SHP77 (cell line): ENCODE data around the gene MOB2.
"Not testable (repeated sequence)": the region's sequence is repeated elsewhere in the genome, so short reads cannot be mapped to it uniquely, and the experiment has no call there.

ENCODE experiments used
- DNase-seq, 2 experiments: peaks; one replicate each; lab custom pipeline; 2025; lab: John Stamatoyannopoulos, UW

Gene MOB2

DNA sequence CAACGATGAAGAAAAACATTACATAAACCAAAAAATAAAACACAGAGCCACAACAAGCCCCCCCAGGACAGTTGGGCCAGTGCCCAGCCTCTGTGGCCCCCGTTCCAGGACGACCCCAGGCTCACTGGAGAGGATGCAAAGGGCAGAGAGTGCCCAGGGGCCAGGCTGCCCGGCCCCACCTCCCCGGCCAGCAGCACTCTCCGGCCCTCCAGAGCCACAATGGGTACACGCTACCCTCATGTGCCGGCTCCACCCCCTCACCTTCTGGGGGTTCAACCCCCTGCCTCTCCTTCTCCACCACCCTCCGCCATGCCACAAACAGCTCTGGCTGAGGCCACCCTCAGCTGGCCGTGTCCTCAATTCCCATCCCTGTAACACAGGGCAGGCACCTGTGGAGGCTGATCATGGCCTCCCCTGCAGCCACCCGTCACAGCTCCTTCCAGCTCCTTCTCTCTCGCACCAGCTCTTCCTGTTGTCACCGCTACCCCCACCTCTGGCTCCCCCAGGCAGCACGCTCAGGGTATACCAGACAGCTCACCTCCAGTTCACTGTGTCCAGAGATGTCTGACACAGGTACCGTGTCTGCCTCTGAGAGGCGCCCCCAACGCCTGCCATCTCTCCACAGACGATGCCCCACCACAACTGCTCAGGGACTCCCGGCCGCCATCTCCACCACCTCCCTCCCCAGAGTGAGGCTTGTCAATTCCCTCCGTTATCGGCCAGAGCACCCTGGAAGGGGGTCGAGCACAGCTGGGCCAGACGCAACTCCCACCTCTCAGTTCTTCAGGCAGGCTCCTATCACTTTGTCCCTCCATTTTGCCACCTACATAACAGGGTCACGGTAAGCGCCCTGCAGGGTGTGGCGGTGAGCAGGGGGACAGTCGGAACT lies 30.8 kb upstream of the MOB2 start:
- no peak for DNase-seq

DNA sequence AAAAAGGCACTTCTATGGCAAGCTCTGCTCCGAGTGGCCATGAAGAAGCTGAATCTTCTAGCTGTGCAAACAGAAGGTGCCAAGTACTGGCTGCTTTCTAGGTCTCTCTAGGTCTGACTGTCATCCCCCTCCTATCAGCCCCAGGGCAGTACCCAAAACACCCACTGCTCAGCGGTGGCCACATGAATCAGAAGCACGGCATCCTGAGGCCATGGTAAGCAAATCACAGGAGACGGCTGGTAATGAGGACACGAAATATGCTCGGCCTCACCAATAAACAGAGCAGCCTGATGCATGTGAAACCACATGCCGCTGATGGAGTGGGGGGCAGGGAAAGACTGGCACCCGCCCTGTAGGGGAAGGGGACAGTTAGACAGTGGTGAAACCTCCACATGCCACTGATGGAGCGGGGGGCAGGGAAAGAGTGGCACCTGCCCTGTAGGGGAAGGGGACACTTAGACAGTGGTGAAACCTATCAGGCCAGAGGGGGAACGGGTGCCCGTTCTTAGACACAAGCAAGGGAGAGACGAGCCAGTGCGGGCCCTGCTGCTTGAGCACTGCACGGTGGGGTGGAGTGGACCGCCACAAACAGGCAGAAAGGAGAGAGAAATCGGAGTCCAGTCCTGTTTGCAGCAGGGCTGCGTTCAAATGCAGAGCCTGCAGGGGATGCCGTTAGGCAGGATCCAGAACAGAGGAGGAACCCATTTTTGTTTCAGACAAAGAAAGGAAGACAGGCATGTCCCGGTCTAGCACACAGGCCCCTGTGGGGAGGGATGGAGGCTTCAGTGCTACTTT lies 29.9 kb upstream of the MOB2 start:
- DNase-seq = no peak

DNA sequence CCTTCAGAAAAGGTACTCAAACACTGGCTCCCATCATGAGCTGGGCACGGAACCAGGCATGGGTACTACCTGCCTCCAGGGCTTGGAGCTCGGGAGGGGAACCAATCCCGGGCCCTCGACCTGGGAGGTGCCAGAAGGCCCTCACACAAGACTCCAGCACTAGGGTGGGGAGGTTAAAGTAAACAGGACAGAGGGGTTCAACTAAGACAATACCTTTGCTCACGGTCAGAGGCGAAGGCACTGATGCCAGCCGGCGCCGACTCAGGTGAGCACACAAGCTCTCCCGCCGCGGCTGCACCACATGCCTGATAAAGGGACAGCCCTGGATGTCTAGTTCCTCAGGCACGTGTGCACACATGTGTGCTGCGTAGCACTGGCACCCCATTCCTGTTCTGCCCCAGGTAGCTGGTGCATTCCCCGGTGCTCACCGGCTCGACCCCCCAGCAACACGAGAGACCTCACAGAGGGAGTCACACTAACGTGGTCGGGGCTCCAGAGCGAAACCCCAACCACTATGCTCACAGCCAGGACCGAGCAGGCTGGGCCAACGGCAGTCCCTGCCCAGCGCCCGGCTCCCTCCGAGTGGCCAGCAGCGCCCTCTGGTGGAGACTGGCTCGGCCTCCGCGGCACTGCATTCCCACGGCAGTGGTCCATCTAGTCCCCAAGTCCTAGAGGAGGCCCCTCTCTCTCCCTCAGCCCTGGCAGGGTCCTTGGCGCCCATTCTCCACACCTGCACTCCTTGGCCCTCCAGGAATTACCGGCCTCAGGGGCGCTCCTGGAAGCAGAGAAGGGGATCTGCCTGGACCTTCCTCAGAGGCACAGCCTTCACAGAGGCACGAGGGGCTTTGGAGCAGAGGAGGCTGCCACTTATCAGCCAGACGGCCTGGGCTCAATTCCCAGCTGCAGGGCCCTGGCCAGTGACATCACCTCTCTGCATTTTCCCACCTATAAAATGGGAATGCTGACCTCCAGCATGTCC lies 28.8 kb upstream of the MOB2 start:
- peak; percentile 7 for DNase-seq

DNA sequence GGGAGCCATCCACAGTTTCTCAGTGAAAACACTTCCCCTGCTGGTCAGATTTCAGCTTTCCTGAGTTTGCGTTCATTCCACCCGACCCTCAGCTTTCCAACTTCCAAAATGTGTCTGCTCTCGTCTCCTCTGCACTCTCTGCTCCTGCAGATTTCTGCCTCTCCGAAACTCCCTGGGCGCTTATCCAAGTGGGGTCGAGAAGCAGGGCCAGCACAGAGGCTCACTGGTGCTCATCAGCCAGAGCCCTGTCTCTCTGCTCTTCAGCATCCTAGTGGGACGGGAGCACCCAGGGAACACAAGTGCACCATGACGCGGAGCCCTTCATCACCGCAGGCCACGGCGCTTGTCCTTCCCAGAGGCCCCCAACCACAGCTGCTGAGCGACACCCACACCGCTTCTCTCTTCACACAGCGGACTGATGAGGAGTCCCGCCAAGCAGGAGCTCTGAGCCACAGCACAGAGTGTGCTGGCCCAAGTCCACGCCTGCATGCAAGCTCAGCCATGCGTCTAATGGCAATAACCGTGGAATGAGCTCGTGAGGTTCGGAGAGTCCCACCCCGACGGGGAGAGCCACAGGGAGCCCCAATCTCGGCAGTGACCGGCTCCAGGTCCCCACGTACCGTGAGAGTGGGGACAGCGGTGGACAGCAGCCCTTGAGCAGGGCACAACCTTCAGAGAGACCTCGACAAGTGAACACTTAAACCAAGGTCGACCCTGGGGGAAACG lies 27.9 kb upstream of the MOB2 start:
- no peak for DNase-seq

DNA sequence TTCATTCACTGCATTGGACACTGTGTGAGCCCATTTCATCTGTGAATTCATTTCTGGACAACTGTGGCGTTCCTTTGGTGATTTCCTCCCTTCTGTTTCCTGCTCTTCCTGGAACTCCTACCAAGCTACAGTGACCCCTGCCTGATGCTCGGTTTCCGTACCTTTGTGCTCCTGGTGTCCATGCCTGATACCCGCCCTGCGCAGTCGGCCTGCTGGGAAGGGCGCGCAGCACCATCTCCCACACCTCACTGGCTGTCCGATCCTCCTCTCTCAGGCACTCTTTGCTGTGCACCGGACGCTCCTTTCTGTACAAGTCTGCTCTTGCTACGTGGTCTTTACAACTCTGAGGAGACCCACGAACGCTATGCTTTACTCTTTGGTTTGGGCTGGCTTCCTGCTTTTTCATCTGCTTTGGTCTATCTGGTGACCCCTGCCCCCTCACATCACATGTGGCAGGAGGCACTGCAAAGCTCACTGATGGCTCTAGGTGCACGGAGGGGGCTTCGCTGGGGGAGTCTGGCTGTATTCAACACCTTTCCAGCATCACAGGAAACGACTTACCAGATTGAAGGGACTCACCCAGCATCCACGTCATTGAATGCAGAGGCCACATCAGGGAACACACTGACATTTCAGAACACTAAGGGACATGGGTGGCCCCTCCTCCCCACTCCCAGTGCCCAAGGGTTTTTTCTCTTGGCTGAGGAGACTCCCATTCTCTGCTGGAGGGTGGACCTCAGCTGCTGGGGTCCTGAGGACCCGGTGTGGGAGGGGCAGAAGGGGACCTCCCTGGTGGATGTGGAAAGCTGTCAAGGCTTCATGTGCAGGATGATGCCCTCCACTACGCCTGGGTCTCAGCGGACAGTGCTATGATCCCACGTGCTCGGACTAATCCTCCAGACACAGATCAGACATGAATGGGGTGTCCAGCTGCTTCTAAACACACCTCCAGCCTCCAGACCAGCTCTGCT lies 27.0 kb upstream of the MOB2 start:
- no peak for DNase-seq

DNA sequence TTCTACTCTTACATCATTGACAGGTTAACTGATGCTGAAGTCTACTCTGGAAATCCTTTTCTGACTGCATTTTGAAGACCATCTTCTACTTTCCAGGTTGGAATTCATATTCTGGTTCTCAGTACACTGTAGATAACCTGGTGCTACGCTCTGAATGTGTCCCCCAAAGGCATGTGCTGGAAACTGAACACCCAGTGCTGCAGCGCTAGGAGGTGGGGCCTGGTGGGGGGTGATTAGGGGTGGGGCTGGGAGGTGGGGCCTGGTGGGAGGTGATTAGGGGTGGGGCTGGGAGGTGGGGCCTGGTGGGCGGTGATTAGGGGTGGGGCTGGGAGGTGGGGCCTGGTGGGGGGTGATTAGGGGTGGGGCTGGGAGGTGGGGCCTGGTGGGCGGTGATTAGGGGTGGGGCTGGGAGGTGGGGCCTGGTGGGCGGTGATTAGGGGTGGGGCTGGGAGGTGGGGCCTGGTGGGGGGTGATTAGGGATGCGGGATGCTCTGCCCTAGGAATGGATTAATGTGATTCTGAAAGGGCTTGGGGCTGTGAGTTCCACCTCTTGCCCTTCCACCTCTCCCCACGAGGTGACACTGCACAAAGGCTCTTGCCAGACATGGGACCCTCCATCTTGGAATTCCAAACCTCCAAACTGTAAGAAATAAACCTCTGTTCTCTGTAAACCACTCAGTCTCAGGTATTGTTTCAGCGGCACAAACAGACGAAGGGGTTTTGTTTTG lies 26.1 kb upstream of the MOB2 start:
- not testable (repeated sequence) for DNase-seq

DNA sequence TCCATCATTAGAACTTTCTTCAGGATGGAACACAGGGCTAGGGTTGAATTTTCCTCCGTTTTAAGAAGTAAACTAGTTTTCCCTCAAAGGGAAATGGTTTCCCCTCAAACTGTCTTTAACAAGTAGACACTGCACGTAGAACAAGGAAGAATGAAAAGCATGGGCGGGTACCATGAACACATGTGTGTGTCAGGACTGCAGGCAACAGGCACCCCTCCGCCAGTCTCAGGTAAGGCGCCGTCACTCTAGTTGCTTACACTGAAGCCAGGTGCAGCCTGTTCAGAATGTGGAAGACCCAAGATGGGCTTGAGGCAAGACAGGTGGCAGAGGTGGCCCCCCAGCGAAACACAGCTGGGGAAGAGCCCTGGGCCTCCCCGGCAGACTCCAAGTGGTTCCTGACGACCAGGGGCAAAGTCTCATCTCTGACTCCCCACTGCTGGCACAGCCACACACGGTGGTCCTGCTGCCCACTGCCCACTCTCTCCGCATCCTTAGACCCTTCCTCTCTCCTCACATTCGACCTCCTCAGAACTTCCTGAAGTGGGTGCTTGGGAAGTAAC lies 25.4 kb upstream of the MOB2 start:
- DNase-seq = no peak

DNA sequence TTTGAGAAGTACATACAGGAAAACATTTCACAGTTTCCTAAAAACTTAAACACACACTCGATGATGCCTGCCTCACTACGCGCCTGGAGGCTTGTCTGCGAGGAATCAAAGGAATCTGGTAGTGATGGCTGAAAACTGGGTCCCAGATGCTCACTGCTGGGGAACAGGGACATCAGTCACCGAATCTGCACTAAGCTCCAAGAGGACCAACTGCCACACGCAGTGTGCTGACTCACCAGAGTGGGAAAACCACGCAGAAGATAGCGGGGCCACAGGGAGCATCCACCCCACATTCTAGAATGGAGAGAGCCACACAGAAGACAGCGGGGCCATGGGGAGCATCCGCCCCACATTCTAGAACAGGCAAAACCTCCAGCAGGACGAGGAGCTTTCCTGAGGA lies 24.3 kb upstream of the MOB2 start:
- no peak for DNase-seq

DNA sequence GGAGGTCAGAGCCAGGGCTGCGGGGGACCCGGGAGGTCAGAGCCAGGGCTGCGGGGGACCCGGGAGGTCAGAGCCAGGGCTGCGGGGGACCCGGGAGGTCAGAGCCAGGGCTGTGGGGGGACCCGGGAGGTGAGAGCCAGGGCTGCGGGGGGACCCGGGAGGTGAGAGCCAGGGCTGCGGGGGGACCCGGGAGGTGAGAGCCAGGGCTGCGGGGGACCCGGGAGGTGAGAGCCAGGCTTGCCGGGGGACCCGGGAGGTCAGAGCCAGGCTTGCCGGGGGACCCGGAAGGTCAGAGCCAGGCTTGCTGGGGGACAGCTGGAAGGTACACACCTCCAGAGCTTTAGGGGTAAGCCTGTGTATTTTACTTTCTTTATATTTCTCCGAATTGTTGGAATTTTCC lies 23.8 kb upstream of the MOB2 start:
- DNase-seq = not testable (repeated sequence)

DNA sequence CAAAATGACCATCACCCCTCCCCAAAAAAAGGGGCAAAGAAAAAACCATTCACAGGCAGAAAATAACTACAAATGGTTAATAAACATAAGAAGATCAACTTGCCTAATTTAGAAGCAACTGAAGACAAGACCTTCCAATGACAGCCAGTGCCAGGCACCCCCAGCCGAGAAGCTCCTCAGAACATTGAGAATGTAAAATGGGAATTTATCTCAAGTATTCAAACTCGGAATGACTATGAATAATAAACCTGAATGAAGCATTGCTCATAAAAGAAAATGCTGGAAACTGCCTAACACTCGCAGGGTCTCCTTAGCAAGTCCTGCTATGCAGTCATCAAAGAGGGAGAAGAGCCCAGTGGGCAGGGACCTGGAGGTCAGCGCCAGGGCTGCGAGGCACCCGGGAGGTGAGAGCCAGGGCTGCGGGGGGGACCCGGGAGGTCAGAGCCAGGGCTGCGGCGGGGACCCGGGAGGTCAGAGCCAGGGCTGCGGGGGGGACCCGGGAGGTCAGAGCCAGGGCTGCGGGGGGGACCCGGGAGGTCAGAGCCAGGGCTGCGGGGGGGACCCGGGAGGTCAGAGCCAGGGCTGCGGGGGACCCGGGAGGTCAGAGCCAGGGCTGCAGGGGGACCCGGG lies 23.2 kb upstream of the MOB2 start:
- no peak for DNase-seq

DNA sequence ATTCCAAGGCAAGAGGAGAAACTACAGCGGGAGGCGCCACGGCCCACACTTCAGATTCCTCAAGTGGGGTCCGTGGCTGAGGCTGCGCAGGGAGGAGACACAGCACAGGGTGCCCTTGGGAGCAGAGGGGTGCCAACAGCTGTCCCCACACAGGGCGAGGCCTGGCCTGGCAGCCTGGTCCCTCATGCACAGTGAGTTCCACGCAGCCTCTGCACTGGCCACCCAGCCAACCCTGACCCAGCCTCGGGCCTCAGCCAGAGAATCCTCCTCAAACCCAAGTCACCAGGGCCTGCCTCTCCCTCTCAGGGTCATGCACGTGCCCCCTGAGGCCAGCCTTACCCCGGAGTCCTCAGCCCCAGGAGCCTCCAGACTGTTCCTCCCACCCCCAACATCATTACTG lies 22.4 kb upstream of the MOB2 start:
- no peak for DNase-seq

DNA sequence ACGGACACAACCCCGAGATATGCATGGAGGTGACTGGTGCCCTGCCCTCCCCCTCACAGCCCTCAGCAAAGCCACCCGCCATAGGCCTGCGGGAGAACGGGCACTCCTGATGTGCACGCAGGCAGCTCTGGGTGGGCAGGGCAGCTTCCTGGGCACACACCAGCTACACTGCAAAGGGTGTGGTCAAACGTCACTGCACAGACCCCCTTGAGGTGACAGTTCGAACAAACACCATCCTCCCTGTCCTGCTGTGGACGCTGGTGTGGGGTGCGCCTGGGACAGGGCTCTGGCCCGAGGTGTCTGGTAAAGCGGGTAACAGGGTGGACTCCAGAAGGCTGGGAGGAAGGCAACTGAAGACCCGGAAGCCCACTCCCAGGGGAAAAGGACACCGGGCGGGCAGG lies 21.9 kb upstream of the MOB2 start:
- no peak for DNase-seq

DNA sequence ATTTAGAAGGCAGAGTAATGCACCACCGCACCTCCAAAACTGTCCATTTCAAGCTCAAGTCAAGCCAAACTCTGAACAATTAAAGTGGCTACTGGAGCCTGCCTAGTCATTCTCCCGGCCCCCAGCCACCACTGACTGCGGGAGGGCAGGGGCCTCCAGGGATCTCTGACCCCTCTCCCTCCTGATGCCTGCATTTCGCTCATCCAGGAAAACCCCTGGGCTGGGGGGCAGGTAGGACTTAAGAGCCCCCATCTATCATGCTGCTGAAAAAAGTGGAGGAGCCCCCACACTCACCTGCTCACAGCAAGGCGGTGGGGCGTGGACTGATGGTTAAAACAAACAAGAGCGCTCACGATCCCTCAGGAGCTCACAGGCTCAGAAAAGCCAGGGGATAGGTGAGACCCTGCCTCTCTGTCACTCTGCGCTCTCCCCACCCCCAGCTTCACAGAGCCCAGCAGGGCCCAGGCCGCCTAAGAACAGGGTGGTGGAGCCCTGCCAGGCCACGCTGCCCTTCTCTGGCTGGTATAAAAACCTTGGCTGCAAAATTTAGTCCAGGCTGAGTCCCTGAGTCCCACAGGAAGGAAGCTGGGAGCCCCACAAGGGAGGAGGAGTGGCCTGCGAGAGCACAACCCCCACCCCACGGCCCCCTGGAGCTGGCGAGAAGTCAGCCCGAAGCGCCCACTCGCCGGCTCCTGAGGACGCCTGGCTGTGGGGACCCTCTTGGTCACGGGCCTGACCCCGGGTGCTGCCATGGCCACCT lies 21.0 kb upstream of the MOB2 start:
- DNase-seq = no peak

DNA sequence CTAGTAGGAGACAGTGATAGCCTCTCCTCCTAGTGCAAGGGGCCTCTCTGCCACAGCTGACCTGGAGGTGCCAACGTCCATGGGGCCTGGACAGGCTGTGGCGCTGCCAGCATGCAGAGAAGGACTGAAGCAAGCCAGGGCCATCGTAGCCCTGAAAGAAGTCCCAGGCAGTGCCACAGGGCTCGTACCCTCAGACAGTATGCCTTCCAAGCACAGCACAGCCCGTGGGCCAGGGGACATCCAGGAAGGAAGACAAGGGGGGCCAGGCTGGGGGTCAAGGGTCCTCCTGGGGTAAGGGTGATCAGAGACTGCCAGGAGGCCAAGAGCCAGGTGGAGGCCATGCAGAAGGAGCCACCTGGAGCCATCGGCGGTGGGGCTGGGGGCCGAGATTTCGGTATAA lies 20.4 kb upstream of the MOB2 start:
- no peak for DNase-seq

DNA sequence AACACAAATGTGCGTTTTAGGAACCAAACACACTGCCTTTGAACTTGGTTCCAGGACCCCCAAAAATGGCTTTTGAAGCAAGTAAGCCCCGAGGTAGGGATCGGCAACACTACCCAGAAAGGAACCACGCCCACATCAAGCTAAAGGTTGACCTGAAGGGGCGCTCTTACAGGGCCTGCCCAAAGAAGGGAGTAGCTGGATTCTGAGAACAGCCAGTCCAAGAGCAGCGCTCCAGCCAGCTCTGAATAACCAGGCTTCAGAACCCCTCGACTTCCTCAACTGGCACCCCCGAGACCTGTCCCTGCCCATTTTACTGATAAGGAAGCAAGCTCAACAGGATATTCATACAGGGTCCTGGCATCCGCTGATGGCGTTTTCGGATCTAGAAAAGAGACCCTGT lies 18.9 kb upstream of the MOB2 start:
- DNase-seq = no peak

DNA sequence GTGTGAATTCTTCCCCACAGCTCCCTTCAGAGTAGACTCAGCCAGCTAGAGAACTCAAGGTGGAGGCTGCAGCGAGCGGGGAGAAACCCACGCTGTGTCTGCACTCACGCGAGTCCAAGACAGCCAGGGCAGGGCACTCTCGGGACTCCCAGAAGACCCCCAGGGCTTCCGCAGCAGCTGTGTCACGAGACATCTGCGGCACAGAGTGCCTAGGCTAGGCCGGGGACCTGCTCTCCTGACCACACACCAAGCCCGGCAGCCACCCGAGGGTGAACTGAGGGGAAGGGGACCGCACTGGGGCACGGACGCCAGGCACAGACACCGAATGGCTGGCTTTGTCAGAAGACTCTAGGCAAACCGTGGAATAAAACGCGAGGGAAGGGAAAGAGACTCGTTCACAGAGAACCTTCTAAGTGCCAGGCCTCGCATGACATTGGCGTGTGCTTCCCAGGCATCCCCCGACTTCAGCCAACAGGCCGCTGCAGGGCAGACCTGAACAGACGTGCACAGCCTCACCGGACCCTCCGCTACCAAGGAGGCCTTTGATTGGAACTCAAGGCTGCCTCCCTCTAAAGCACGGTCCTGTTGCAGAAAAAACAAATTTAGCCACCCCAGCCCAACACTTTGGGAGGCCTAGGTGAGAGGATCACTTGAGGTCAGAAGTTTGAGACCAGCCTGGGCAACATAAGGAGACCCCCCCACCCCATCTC lies 18.2 kb upstream of the MOB2 start:
- no peak for DNase-seq

DNA sequence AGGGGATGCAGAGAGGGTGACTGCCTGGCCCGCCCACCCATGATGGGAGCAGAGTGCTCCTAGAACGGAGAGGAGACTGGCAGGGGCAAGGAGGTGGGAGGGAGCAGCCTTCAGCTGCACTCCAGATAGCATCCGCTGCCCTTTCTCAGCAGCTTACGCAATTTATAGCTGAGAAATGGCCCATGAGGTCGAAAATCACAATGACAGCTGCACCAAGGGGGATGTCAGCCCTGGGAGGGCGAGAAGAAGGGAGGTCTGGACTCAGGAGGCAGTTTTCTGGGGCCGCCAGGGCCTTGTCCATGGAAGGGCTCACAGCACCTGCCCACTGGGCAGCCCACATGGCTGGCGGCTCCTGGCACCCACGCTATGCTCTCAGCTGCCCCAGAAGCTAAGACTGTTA lies 17.6 kb upstream of the MOB2 start:
- no peak for DNase-seq
